GM06990 (cell line): ENCODE data around the gene OR2AG2.

ENCODE experiments used
- DNase-seq: peaks from one replicate; pipeline ENCODE4 v3.0.0-alpha.2; 2011; ENCODE audit not compliant: insufficient read length; ENCODE audit errors: extremely low read depth
- H3K27me3 ChIP-seq: replicated peaks from 2 replicates; pipeline ENCODE4 v1.6.0; 2011; ENCODE audit warnings: low read length; ENCODE audit not compliant: control insufficient read depth, insufficient read depth
- H3K36me3 ChIP-seq: 2 replicates; pipeline ENCODE4 v1.5.1; 2011; ENCODE audit warnings: low read length; ENCODE audit not compliant: control insufficient read depth, insufficient read depth
- H3K4me3 ChIP-seq: replicated peaks from 2 replicates; pipeline ENCODE4 v1.5.1; 2011; ENCODE audit warnings: low read depth, mild to moderate bottlenecking, control low read depth, low read length
- CTCF ChIP-seq: IDR thresholded peaks from 2 replicates; pipeline ENCODE4 v1.5.1; 2011; ENCODE audit warnings: low read length, control low read depth, mild to moderate bottlenecking, inconsistent platforms; ENCODE audit not compliant: insufficient read depth, poor library complexity, severe bottlenecking

OR2AG2 gene

GRCh38 chr11:6799402-6799801, 27.6 kb upstream of the OR2AG2 start, which contains the start of gene OR6A2:
Gene OR6A2 (minus strand): TSS chr11:6799689. CDS start chr11:6795708, 3,981 bp downstream.
- TF ChIP-seq CTCF, result no peak
- H3K4me3 ChIP-seq, result no peak within 1 kb of the TSS
- H3K36me3 ChIP-seq, result no peaks in the 10 kb centered on the region
- no peak for DNase-seq
- no peaks in the 10 kb centered on the region for H3K27me3 ChIP-seq

GRCh38 chr11:6794639-6795038, 22.9 kb upstream of the OR2AG2 start:
- Histone ChIP-seq H3K27me3 (no peaks in the 10 kb centered on the region), H3K36me3 (no peaks in the 10 kb centered on the region), H3K4me3 (no peak overlapping the region)
- TF ChIP-seq CTCF, result no peak
- no peak for DNase-seq

GRCh38 chr11:6790546-6790945, 18.8 kb upstream of the OR2AG2 start:
- Histone ChIP-seq H3K36me3 (no peaks in the 10 kb centered on the region), H3K27me3 (no peaks in the 10 kb centered on the region), H3K4me3 (no peak overlapping the region)
- DNase-seq, result no peak
- no peak for TF ChIP-seq CTCF

- Histone ChIP-seq H3K36me3 (no peaks in the 10 kb centered on the region), H3K27me3 (no peaks in the 10 kb centered on the region), H3K4me3 (no peak within 1 kb of the TSS)
- DNase-seq, result no peak
- TF ChIP-seq CTCF, result no peak
Measured at GRCh38 chr11:6782720-6783119, 10.9 kb upstream of the OR2AG2 start, which contains the start of gene OR2AG1. Gene OR2AG1 (plus strand): TSS chr11:6783020. CDS start chr11:6785038, 2,018 bp downstream.

GRCh38 chr11:6780829-6781228, 9.1 kb upstream of the OR2AG2 start:
- no peak overlapping the region for H3K4me3 ChIP-seq
- H3K36me3 ChIP-seq, result no peaks in the 10 kb centered on the region
- no peaks in the 10 kb centered on the region for H3K27me3 ChIP-seq
- TF ChIP-seq CTCF, result no peak
- DNase-seq, result no peak

- no peaks in the 10 kb centered on the region for H3K36me3 ChIP-seq
- TF ChIP-seq CTCF, result no peak
- DNase-seq, result no peak
- H3K27me3 ChIP-seq, result no peaks in the 10 kb centered on the region
- no peak overlapping the region for H3K4me3 ChIP-seq
Measured at GRCh38 chr11:6778518-6778917, 6.7 kb upstream of the OR2AG2 start.
